ENCODE data around the gene RPS6KL1. TPM values are rescaled to one million over a fixed set of nuclear protein-coding genes. Genes with fewer than 3 reads are reported as not detected.
"Not testable (repeated sequence)": the region's sequence is repeated elsewhere in the genome, so short reads cannot be mapped to it uniquely, and the experiment has no call there.

Gene RPS6KL1
- total RNA-seq, 1 experiment from 2014 or later = 16.4 TPM

GRCh38 chr14:74934041-74934440 is 11.0 kb upstream of the RPS6KL1 start:
- H3K27ac Mint-ChIP-seq (ENCODE audit: unreplicated experiment) = no peak overlapping the region
- H3K4me1 Mint-ChIP-seq (ENCODE audit: low read depth, unreplicated experiment) = no peaks in the 10 kb centered on the region
- H3K4me3 Mint-ChIP-seq (ENCODE audit: low read depth, unreplicated experiment) = no peak overlapping the region
- TF ChIP-seq CTCF (IDR thresholded peaks at IDR 0.05; ENCODE audit: unreplicated experiment) = no peak
- CTCF ChIA-PET = no interaction called here
- intact Hi-C loops (cut with micrococcal nuclease; ENCODE audit: unreplicated experiment) = no loop called here
- no peaks in the 10 kb centered on the region for H3K36me3 Mint-ChIP-seq (ENCODE audit: insufficient read depth, unreplicated experiment)
- no peaks in the 10 kb centered on the region for H3K9me3 Mint-ChIP-seq (ENCODE audit: low read depth, unreplicated experiment)
- no TSS peak for BruUV-seq (replicated peaks)
- H3K27me3 Mint-ChIP-seq (ENCODE audit: unreplicated experiment) = peaks cover 13% of the 10 kb centered on the region
- DNase-seq = no peak

- BruUV-seq (replicated peaks); CTCF ChIA-PET: not testable (repeated sequence)
Measured at GRCh38 chr14:74932936-74933335, 9.9 kb upstream of the RPS6KL1 start.

GRCh38 chr14:74932401-74932901 is 9.4 kb upstream of the RPS6KL1 start:
- peaks cover 13% of the 10 kb centered on the region for H3K27me3 Mint-ChIP-seq (ENCODE audit: unreplicated experiment)
- intact Hi-C loops (cut with micrococcal nuclease; ENCODE audit: unreplicated experiment) = no loop called here
- no peak for DNase-seq
- no peaks in the 10 kb centered on the region for H3K9me3 Mint-ChIP-seq (ENCODE audit: low read depth, unreplicated experiment)
- CTCF ChIA-PET = no interaction called here
- no peaks in the 10 kb centered on the region for H3K36me3 Mint-ChIP-seq (ENCODE audit: insufficient read depth, unreplicated experiment)
- H3K4me1 Mint-ChIP-seq (ENCODE audit: low read depth, unreplicated experiment) = no peaks in the 10 kb centered on the region
- H3K4me3 Mint-ChIP-seq (ENCODE audit: low read depth, unreplicated experiment) = no peak overlapping the region
- no TSS peak for BruUV-seq (replicated peaks)
- no peak for TF ChIP-seq CTCF (IDR thresholded peaks at IDR 0.05; ENCODE audit: unreplicated experiment)
- no peak overlapping the region for H3K27ac Mint-ChIP-seq (ENCODE audit: unreplicated experiment)

More at GRCh38 chr14:74932936-74933335, 9.9 kb upstream of the RPS6KL1 start:
- H3K36me3 Mint-ChIP-seq (ENCODE audit: insufficient read depth, unreplicated experiment); H3K9me3 Mint-ChIP-seq (ENCODE audit: low read depth, unreplicated experiment); H3K4me3 Mint-ChIP-seq (ENCODE audit: low read depth, unreplicated experiment); H3K4me1 Mint-ChIP-seq (ENCODE audit: low read depth, unreplicated experiment); DNase-seq; intact Hi-C loops (cut with micrococcal nuclease; ENCODE audit: unreplicated experiment); H3K27ac Mint-ChIP-seq (ENCODE audit: unreplicated experiment): not testable (repeated sequence)
- peaks cover 13% of the 10 kb centered on the region for H3K27me3 Mint-ChIP-seq (ENCODE audit: unreplicated experiment)

GRCh38 chr14:74931744-74932143 is 8.7 kb upstream of the RPS6KL1 start:
- intact Hi-C loops (cut with micrococcal nuclease; ENCODE audit: unreplicated experiment); DNase-seq; BruUV-seq (replicated peaks); H3K9me3 Mint-ChIP-seq (ENCODE audit: low read depth, unreplicated experiment); H3K4me1 Mint-ChIP-seq (ENCODE audit: low read depth, unreplicated experiment); CTCF ChIA-PET; H3K27ac Mint-ChIP-seq (ENCODE audit: unreplicated experiment); H3K36me3 Mint-ChIP-seq (ENCODE audit: insufficient read depth, unreplicated experiment); H3K4me3 Mint-ChIP-seq (ENCODE audit: low read depth, unreplicated experiment): not testable (repeated sequence)
- peaks cover 13% of the 10 kb centered on the region for H3K27me3 Mint-ChIP-seq (ENCODE audit: unreplicated experiment)

GRCh38 chr14:74929242-74929641 is 6.2 kb upstream of the RPS6KL1 start:
- Mint-ChIP-seq H3K4me1 (ENCODE audit: low read depth, unreplicated experiment) (no peaks in the 10 kb centered on the region), H3K36me3 (ENCODE audit: insufficient read depth, unreplicated experiment) (no peaks in the 10 kb centered on the region), H3K27ac (ENCODE audit: unreplicated experiment) (no peak overlapping the region), H3K9me3 (ENCODE audit: low read depth, unreplicated experiment) (no peaks in the 10 kb centered on the region), H3K4me3 (ENCODE audit: low read depth, unreplicated experiment) (no peak overlapping the region), H3K27me3 (ENCODE audit: unreplicated experiment) (peaks cover 13% of the 10 kb centered on the region)
- CTCF ChIA-PET = interaction anchor here (1.2 kb wide), 1 partner anchor 9 kb away, joined by 4 read pairs; no protein-coding TSS in a partner anchor
- no TSS peak for BruUV-seq (replicated peaks)
- intact Hi-C loops (cut with micrococcal nuclease; ENCODE audit: unreplicated experiment) = no loop called here
- DNase-seq = no peak
- TF ChIP-seq CTCF (IDR thresholded peaks at IDR 0.05; ENCODE audit: unreplicated experiment) = no peak

Measured in Calu3 (cell line).